Loucy (cell line): ENCODE measurements around the gene MTERF2.

Experiments
- H2AFZ ChIP-seq: fragments of 200-600 bp; sonication (generic); 2 replicates; pipeline ENCODE4 v1.6.0; 2016; ENCODE audit warnings: antibody characterized with exemption, mild to moderate bottlenecking, low read length, moderate library complexity
- H3F3A ChIP-seq: fragments of 200-600 bp; 2 replicates; pipeline ENCODE4 v1.6.0; 2016; ENCODE audit warnings: antibody characterized with exemption, low read depth, mild to moderate bottlenecking
- H3K27me3 ChIP-seq: fragments of 200-600 bp; sonication (generic); 2 replicates; pipeline ENCODE4 v1.6.1; 2014; ENCODE audit warnings: low read length, mild to moderate bottlenecking; ENCODE audit not compliant: insufficient read depth, poor library complexity, severe bottlenecking
- H3K36me3 ChIP-seq: fragments of 200-600 bp; sonication (generic); 2 replicates; pipeline ENCODE4 v1.6.1; 2016; ENCODE audit warnings: low read length; ENCODE audit not compliant: insufficient read depth
- H3K4me1 ChIP-seq: fragments of 200-600 bp; sonication (generic); 2 replicates; pipeline ENCODE4 v1.5.1; 2014; ENCODE audit warnings: low read length, mild to moderate bottlenecking; ENCODE audit not compliant: insufficient read depth, poor library complexity, severe bottlenecking
- H3K4me2 ChIP-seq: fragments of 200-600 bp; sonication (generic); 2 replicates; pipeline ENCODE4 v1.6.0; 2014; ENCODE audit warnings: antibody characterized with exemption, low read length, low read depth, mild to moderate bottlenecking; ENCODE audit not compliant: poor library complexity, severe bottlenecking
- H3K4me3 ChIP-seq: fragments of 200-600 bp; sonication (generic); 2 replicates; pipeline ENCODE4 v1.5.1; 2014; ENCODE audit warnings: low read length, mild to moderate bottlenecking, mixed read lengths; ENCODE audit not compliant: poor library complexity, severe bottlenecking
- H3K79me2 ChIP-seq: fragments of 200-600 bp; sonication (generic); 2 replicates; pipeline ENCODE4 v1.6.1; 2014; ENCODE audit warnings: low read length; ENCODE audit not compliant: insufficient read depth
- H3K9ac ChIP-seq: fragments of 200-600 bp; sonication (generic); 2 replicates; pipeline ENCODE4 v1.6.0; 2014; ENCODE audit warnings: mild to moderate bottlenecking, low read depth, low read length, moderate library complexity; ENCODE audit not compliant: poor library complexity, severe bottlenecking
- H3K9me2 ChIP-seq: fragments of 200-600 bp; sonication (generic); replicated peaks from 2 replicates; pipeline ENCODE4 v1.6.1; 2016; ENCODE audit warnings: low read depth, low read length, mixed read lengths
- H3K9me3 ChIP-seq: fragments of 200-600 bp; sonication (generic); 2 replicates; pipeline ENCODE4 v1.6.1; 2014; ENCODE audit warnings: mild to moderate bottlenecking, antibody characterized with exemption, low read length, low read depth; ENCODE audit not compliant: insufficient read depth
- H4K20me1 ChIP-seq: fragments of 200-600 bp; sonication (generic); 2 replicates; pipeline ENCODE4 v1.6.0; 2014; ENCODE audit warnings: antibody characterized with exemption, low read length, mild to moderate bottlenecking; ENCODE audit not compliant: insufficient read depth, poor library complexity, severe bottlenecking
- EZH2phosphoT487 ChIP-seq: fragments of 200-600 bp; IDR thresholded peaks from 2 replicates; pipeline ENCODE4 v1.6.1; 2018; ENCODE audit warnings: antibody characterized with exemption, mild to moderate bottlenecking, moderate library complexity, borderline replicate concordance
- TF ChIP-seq, protein P1 (sequence below): fragments of 200-600 bp; sonication (generic); conservative IDR thresholded peaks from 2 replicates; pipeline ENCODE4 v1.5.1; 2014; ENCODE audit warnings: mild to moderate bottlenecking, antibody characterized with exemption, low read length

MTERF2 gene, protein sequence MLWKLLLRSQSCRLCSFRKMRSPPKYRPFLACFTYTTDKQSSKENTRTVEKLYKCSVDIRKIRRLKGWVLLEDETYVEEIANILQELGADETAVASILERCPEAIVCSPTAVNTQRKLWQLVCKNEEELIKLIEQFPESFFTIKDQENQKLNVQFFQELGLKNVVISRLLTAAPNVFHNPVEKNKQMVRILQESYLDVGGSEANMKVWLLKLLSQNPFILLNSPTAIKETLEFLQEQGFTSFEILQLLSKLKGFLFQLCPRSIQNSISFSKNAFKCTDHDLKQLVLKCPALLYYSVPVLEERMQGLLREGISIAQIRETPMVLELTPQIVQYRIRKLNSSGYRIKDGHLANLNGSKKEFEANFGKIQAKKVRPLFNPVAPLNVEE

DNA sequence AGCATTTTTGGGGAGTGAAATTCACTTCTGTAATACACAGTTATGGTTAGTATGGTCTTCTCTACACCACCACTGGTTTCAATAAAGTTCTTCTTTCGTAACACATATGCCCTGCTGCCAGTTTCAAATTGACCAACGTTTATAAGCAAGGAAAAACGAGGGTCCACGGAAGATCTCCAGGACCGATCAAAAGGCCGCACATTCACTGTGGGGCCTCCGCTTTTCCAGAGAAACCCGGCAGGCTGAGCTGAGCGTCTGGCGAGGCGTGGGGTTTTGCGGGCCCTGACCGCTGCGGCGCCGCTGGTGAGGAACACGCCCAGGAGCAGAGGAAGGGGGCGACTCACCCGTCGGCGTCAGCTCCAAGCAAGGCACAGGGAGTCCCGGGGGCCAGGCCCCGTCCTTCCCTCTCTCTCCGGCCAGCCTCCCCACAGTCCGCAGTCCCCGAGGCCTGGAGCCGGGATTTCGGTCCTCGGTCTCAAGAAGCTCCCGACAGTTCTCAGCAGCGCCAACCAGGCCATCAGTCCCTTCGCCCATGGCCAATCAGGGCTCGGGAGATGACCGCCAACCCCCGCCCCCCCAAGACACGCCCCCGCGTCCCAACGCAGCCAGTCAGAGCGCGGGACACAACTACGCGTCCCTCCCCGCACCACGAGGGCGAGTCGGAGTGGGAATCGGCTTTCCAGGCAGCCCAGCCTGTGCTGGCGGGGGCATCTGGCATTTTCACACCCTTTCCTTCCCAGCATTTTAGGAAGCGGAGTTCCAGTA lies at the start of gene MTERF2:
Gene MTERF2 (minus strand): TSS at position 522 of the 765 bp plus-strand sequence. CDS start 8,432 bp downstream, outside the sequence.
- Histone ChIP-seq H3K9me3 (no peaks in the 10 kb centered on the region), H3K9me2 (no peaks in the 10 kb centered on the region), H3K4me2 (peak within 1 kb of the TSS; percentile 78), H3K27me3 (no peaks in the 10 kb centered on the region), H3K36me3 (no peaks in the 10 kb centered on the region), H3F3A (no peaks in the 10 kb centered on the region), H3K9ac (peak within 1 kb of the TSS; percentile 73), H3K4me1 (peaks cover 21% of the 10 kb centered on the region), H2AFZ (peak within 1 kb of the TSS; percentile 87), H4K20me1 (no peaks in the 10 kb centered on the region), H3K4me3 (peak within 1 kb of the TSS; percentile 81), H3K79me2 (no peaks in the 10 kb centered on the region)
- TF ChIP-seq, protein P1, sequence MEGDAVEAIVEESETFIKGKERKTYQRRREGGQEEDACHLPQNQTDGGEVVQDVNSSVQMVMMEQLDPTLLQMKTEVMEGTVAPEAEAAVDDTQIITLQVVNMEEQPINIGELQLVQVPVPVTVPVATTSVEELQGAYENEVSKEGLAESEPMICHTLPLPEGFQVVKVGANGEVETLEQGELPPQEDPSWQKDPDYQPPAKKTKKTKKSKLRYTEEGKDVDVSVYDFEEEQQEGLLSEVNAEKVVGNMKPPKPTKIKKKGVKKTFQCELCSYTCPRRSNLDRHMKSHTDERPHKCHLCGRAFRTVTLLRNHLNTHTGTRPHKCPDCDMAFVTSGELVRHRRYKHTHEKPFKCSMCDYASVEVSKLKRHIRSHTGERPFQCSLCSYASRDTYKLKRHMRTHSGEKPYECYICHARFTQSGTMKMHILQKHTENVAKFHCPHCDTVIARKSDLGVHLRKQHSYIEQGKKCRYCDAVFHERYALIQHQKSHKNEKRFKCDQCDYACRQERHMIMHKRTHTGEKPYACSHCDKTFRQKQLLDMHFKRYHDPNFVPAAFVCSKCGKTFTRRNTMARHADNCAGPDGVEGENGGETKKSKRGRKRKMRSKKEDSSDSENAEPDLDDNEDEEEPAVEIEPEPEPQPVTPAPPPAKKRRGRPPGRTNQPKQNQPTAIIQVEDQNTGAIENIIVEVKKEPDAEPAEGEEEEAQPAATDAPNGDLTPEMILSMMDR, result no peak
- TF ChIP-seq EZH2phosphoT487, result no peak

DNA sequence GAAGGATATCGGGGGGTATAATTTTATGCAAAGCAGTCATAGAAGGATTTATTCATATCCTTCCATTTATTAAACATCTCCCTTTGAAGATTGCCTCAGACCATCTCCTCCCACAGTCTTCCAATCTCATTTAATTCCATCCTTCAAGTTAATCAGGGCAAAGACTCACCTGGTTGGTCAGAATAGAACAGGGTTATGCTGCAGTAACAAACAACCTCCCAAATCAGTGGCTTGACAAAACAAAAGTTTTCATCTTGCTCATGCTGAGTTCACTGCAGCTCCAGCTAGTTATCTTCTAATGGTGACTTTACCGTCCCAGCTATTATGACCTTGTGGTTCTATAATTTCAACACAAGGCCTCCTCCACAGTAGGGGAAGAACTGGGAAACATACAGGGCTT lies 48.8 kb upstream of the MTERF2 start:
- Histone ChIP-seq H3K27me3 (no peaks in the 10 kb centered on the region), H3F3A (no peaks in the 10 kb centered on the region), H3K4me1 (peaks cover 11% of the 10 kb centered on the region), H4K20me1 (no peaks in the 10 kb centered on the region), H2AFZ (no peak overlapping the region), H3K9me3 (no peaks in the 10 kb centered on the region), H3K4me3 (no peak overlapping the region), H3K9me2 (no peaks in the 10 kb centered on the region), H3K79me2 (peaks cover 5% of the 10 kb centered on the region; the same call in 1 of the 2 replicates), H3K36me3 (no peaks in the 10 kb centered on the region), H3K4me2 (no peak overlapping the region), H3K9ac (no peak overlapping the region)
- TF ChIP-seq, protein P1, result no peak
- no peak for TF ChIP-seq EZH2phosphoT487

DNA sequence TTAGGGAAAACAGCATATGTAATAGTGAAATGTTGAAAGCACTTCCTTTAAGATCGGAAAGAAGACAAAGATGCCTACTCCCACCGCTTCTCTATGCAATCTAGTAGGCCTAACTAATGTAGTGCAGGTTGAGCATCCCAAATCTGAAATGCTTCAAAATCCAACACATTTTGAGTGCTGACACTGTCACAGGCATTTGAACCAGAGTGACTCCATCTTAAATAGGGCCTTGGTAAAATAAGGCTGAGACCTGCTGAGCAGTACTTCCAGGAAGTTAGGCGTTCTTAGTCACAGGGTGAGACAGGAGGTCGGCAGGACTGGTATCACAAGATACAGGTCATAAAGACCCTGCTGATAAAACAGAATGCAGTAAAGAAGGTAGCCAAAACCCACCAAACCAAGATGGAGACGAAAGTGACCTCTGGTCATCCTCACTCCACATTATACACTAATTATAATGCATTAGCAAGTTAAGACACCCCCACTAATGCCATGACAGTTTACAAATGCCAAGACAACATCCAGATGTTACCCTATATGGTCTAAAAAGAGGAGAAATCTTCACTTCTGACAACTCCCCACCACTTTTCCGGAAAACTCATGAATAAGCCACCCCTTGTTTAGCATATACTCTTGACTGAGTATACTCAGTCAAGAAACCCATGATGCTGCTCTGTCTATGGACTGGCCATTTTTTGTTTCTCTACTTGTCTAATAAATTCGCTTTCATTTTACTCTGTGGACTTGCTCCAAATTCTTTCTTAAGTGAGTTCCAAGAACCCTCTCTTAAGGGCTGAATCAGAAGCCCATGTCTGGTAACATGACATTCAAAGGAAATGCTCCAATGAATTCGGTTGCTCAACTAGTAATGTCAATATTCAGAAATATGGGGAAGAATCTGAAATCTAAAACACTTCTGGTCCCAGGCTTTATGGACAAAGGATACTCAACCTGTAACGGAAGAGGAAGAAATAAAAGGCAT lies 47.1 kb upstream of the MTERF2 start:
- H3K79me2 ChIP-seq, result peaks cover 5% of the 10 kb centered on the region; the same call in 1 of the 2 replicates
- H3K9me3 ChIP-seq, result no peaks in the 10 kb centered on the region
- no peak overlapping the region for H2AFZ ChIP-seq
- no peak for TF ChIP-seq EZH2phosphoT487
- TF ChIP-seq, protein P1, result no peak
- no peaks in the 10 kb centered on the region for H3K27me3 ChIP-seq
- H4K20me1 ChIP-seq, result no peaks in the 10 kb centered on the region
- H3K36me3 ChIP-seq, result no peaks in the 10 kb centered on the region
- H3F3A ChIP-seq, result no peaks in the 10 kb centered on the region
- no peak overlapping the region for H3K4me3 ChIP-seq
- no peak overlapping the region for H3K9ac ChIP-seq
- H3K4me2 ChIP-seq, result no peak overlapping the region
- H3K9me2 ChIP-seq, result no peaks in the 10 kb centered on the region
- H3K4me1 ChIP-seq, result peaks cover 18% of the 10 kb centered on the region
